ACC112 (cell line): ENCODE measurements around the gene ME1.
"Not testable (repeated sequence)": the region's sequence is repeated elsewhere in the genome, so short reads cannot be mapped to it uniquely, and the experiment has no call there.

Experiments
- H2AFZ ChIP-seq: fragments of 200-600 bp; sonication (generic); one replicate; pipeline ENCODE4 v1.6.0; 2017; ENCODE audit warnings: antibody characterized with exemption, low read length; ENCODE audit not compliant: unreplicated experiment
- H3K27ac ChIP-seq: fragments of 200-600 bp; sonication (generic); 2 replicates; pipeline ENCODE4 v1.5.1; 2014; ENCODE audit warnings: low read depth, mild to moderate bottlenecking, antibody characterized with exemption, low read length, moderate library complexity
- H3K27me3 ChIP-seq: fragments of 200-600 bp; sonication (generic); 2 replicates; pipeline ENCODE4 v1.6.1; 2014; ENCODE audit warnings: mild to moderate bottlenecking, antibody characterized with exemption, low read length, moderate library complexity, mixed read lengths; ENCODE audit not compliant: insufficient read depth
- H3K36me3 ChIP-seq: fragments of 200-600 bp; sonication (generic); 2 replicates; pipeline ENCODE4 v1.6.1; 2016; ENCODE audit warnings: mild to moderate bottlenecking, antibody characterized with exemption, low read length, moderate library complexity, mixed read lengths; ENCODE audit not compliant: insufficient read depth
- H3K4me1 ChIP-seq: fragments of 200-600 bp; sonication (generic); one replicate; pipeline ENCODE4 v1.6.1; 2016; ENCODE audit warnings: low read length, mixed read lengths; ENCODE audit not compliant: insufficient read depth, unreplicated experiment, control insufficient read depth
- H3K4me3 ChIP-seq: fragments of 200-600 bp; sonication (generic); 2 replicates; pipeline ENCODE4 v1.5.1; 2014; ENCODE audit warnings: mild to moderate bottlenecking, low read depth, low read length
- H3K79me2 ChIP-seq: fragments of 200-600 bp; sonication (generic); one replicate; pipeline ENCODE4 v1.6.0; 2016; ENCODE audit warnings: low read length; ENCODE audit not compliant: control insufficient read depth, unreplicated experiment, insufficient read depth

Gene ME1

DNA sequence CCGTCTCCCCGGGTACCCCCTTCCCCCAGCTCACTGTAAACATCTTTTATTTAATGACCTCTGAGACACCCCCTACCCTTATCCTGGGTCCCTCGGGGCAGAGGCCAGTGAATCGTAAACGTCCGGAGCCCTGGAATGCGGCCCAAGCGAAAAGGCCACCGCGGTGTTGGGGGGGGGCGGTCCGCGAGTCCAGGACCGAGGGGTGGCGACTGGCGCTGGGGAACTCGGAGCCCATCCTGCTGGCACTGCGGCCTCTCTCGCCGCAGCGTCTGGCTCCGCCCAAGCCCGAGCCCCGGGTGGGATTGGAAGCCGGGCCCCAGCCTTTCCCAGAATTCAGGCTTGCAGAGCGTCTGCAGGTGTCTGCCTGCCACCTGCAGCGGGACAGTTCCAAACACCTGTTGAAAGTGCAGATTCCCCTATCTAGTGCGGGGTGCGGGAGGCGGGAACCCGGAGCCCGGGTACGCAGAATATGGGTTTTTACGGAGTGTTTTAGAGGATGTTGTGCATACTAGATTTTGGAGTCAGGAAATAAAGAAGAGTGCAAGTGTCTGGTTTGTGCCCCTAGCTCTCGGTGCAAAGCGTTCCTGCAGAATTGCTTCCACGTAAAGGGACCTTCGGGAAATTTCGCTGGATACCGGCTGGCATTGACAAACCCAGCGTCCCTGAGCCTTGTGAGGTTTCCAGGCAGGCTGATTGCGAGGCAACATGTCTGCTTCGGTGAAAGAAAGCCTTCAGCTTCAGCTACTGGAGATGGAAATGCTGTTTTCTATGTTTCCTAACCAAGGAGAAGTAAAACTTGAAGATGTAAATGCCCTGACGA is 236.9 kb downstream of the ME1 start:
- no peaks in the 10 kb centered on the region for H3K27me3 ChIP-seq
- no peak overlapping the region for H3K27ac ChIP-seq
- peak overlapping the region; percentile 91 for H2AFZ ChIP-seq
- peak overlapping the region; percentile 93 for H3K4me3 ChIP-seq
- H3K4me1 ChIP-seq, result peaks cover 35% of the 10 kb centered on the region
- peaks cover 6% of the 10 kb centered on the region for H3K36me3 ChIP-seq
- peaks cover 41% of the 10 kb centered on the region for H3K79me2 ChIP-seq

DNA sequence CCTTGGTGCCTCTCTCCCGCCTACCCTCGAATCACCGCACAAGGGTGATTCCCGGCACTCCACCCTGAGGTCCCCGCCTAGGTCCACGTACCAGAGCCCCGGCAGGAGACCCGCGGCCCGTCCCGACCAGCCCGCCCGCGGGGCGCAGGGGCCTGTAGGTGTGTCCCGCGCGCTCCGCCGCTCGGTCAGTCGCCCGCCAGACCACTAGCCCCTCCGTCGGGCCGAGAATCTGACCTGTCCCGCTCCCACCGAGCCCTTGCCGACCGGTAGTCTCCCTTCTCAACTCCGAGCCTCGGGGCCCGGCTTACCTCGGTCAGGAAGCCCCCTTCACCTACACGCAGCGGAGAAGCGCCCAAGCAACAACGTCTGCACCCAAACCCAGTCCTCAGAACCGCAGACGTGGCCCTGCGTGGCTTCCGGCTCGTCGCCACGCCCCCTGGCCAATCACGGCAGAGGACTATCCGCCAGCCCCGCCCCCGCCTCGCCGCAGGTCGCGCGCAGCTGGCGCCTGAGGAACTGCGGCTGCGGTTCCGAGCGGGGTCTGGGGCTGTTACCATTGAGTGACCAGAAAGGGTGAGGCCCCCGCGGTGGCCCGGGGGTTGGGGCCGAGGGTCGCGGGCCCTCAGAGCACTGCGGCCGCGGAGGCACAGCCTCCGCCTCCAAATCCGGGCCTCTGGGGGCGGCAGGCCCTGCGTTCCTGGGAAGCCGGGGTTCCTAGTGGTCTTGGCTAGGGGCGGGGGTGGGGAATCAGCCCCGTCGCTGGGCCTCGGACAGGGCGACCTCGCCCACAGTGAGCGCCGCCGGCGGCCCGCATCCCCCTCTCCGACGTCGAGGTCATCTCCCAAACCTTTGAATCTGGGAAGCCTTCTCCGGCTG is 237.7 kb downstream of the ME1 start, which contains the start of the genes PGM3 and RWDD2A:
PGM3 (minus strand) TSS at position 395 of the 876 bp plus-strand sequence. CDS start 2,253 bp downstream, outside the sequence.
RWDD2A (plus strand) TSS at position 487 of the 876 bp plus-strand sequence. CDS start 1,095 bp downstream, outside the sequence.
- Histone ChIP-seq H3K4me3 (peak within 1 kb of the TSS; percentile 93), H3K27ac (peak within 1 kb of the TSS; percentile 59), H3K79me2 (peaks cover 48% of the 10 kb centered on the region), H3K27me3 (no peaks in the 10 kb centered on the region), H2AFZ (peak within 1 kb of the TSS; percentile 91), H3K36me3 (peaks cover 6% of the 10 kb centered on the region), H3K4me1 (peaks cover 27% of the 10 kb centered on the region)

DNA sequence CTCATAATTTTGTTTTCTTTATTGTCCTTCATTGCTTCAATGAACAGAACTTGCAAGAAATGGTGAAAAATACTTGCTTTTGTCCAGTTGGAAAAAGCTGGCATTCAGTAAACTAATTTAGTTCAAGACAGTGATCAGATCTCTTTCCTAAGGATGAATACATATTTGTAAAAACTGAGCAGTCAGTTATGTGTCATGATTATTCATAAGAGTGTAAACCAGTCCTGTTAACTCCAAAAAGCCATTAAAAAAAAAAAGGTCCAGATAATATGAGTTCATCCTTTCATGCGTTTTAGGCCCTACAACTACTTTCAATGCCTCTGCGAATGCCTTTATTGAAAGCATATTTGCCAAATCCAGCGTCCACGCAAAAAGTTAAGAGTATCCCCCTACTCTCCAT is 238.4 kb downstream of the ME1 start:
- Histone ChIP-seq H3K79me2 (peaks cover 48% of the 10 kb centered on the region), H3K4me3 (peak overlapping the region; percentile 93), H3K36me3 (peaks cover 6% of the 10 kb centered on the region), H3K27ac (peak overlapping the region; percentile 59), H3K27me3 (no peaks in the 10 kb centered on the region), H2AFZ (peak overlapping the region; percentile 79), H3K4me1 (peaks cover 20% of the 10 kb centered on the region)

DNA sequence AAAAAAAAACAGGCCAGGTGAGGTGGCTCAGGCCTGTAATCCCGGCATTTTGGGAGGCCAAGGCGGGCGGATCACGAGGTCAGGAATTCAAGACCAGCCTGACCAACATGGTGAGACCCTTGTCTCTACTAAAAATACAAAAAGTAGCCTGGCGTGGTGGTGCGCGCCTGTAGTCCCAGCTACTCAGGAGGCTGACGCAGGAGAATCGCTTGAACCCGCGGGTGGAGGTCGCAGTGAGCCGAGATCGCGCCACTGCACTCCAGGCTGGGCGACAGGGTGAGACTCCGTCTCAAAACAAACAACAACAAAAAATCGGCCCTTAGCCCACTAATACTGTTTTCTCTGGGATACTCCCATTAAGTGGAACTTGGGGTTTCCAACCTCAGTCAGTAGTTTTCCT is 238.9 kb downstream of the ME1 start:
- H3K36me3 ChIP-seq, H2AFZ ChIP-seq, H3K27me3 ChIP-seq: not testable (repeated sequence)
- Histone ChIP-seq H3K4me1 (peaks cover 20% of the 10 kb centered on the region), H3K4me3 (peak overlapping the region; percentile 93), H3K27ac (peak overlapping the region; percentile 59; the same call in 1 of the 2 replicates), H3K79me2 (peaks cover 48% of the 10 kb centered on the region)

DNA sequence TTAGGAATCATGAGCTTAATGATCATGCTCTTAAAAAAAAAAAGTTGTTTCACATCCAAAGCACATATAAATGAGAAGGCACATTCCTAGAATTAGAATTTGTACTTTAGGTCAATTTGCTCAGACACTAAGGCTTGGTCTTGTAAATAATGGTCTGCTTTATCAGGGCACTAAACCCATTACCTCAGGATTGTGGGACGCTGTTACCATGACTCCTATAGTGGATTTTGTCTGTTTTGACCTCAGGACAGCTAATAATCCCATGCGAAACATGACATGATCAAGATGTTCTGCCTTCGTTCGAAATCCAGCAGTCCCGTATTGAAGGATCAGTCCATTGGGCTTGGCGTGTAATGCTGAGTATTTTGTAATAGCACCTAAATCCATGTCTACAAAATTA is 240.2 kb downstream of the ME1 start:
- Histone ChIP-seq H3K4me1 (peaks cover 20% of the 10 kb centered on the region), H3K27me3 (no peaks in the 10 kb centered on the region), H3K36me3 (peaks cover 14% of the 10 kb centered on the region), H3K4me3 (no peak overlapping the region), H2AFZ (no peak overlapping the region), H3K27ac (no peak overlapping the region), H3K79me2 (peaks cover 54% of the 10 kb centered on the region)

DNA sequence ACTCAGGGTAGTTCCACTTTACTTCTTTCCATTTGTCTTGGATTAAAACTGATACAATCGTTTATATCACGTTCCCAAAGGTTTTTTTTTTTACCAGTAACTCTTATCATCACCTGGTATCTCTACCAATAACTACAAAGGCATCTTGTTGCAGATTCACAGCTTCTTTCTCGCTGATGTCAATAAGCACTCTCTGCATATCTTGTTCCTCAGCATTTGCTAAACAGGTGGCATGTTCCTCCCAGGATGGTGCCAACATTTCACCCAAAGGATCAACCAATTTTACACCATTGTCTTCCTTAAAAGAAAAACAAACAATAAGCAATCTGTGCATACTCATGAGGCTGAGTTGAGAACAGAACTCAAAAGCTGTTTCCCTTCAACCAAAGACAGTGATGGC is 242.3 kb downstream of the ME1 start:
- Histone ChIP-seq H3K27ac (no peak overlapping the region), H3K27me3 (no peaks in the 10 kb centered on the region), H2AFZ (no peak overlapping the region), H3K4me3 (no peak overlapping the region), H3K36me3 (peaks cover 20% of the 10 kb centered on the region), H3K4me1 (peaks cover 28% of the 10 kb centered on the region), H3K79me2 (peaks cover 54% of the 10 kb centered on the region)

DNA sequence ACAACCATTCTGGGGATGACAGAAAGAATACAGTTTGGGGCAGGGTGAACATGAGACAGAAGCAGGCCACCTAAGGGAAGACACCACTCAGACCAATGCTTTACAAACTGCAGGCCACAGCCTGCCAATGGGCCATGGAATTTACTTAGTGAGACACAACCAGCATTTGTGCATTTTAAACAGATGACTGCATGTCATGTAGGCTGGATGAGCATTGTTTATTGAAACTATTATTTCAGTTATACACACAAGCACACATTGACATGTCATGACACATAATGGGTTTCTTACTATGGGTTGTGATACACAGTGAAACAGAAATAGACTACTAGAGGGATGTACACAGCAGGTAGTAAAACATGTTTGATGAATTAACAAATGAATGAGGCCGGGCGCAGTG is 245.8 kb downstream of the ME1 start:
- Histone ChIP-seq H3K36me3 (peaks cover 38% of the 10 kb centered on the region), H3K4me3 (no peak overlapping the region), H2AFZ (no peak overlapping the region), H3K27ac (peak overlapping the region; percentile 93), H3K27me3 (no peaks in the 10 kb centered on the region), H3K79me2 (peaks cover 44% of the 10 kb centered on the region), H3K4me1 (peaks cover 26% of the 10 kb centered on the region)

DNA sequence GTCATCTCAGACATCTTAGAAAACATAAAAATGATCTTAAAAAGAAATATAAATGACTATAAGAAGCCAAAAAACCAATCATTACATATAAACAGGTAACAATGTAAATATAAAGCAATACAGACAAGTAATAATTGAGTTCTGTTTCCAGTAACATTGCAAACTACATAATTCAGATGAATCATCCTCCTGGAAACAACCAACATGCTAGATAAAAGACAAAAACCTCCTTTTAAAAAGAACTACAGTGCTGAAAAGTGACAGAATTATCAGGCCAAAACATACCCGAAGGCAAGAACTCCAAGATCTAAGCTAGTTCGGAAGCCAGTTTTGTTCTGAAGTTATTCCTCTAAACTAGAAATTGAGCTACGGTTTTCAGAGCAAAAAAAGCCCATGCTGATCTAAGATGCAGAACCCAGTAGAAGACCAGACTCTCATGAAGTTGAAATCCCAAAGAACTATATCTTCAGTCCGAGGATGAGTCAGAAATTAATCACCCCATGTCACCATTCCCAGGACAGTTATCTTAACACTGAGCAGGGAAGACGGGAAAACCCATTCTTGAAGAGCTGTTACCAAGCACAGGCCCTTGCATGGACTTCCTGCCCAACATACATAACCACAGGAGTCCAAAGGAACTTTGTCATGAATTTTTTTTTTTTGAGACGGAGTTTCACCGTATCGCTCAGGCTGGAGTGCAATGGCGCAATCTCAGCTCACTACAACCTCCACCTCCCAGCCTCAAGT is 247.6 kb downstream of the ME1 start:
- Histone ChIP-seq H3K79me2 (peaks cover 28% of the 10 kb centered on the region), H3K27me3 (no peaks in the 10 kb centered on the region), H3K4me1 (peaks cover 26% of the 10 kb centered on the region), H3K4me3 (peak overlapping the region; percentile 62), H3K36me3 (peaks cover 49% of the 10 kb centered on the region), H2AFZ (no peak overlapping the region), H3K27ac (peak overlapping the region; percentile 93)

DNA sequence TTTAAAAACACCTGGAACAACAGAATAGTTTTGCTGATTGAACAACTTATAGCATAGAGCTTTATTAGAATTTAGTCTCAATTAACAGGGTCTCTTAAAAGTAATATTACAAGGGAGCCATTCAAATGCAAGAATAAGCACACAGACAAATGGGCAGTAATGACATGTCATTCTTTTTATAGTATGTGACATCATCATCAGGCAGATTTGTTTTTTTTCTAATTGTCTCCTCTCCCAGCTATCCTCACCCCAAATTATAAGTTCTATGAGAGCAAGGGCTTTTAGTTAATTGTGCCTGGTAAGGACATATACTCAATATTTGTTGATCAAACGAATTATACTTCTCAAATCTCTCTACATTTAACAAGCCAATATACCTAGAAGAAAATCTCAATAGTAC is 248.7 kb downstream of the ME1 start:
- H3K79me2 ChIP-seq, result peaks cover 26% of the 10 kb centered on the region
- peaks cover 51% of the 10 kb centered on the region for H3K36me3 ChIP-seq
- no peak overlapping the region for H3K4me3 ChIP-seq
- no peak overlapping the region for H2AFZ ChIP-seq
- H3K27ac ChIP-seq, result peak overlapping the region; percentile 93
- H3K4me1 ChIP-seq, result peaks cover 26% of the 10 kb centered on the region
- H3K27me3 ChIP-seq, result no peaks in the 10 kb centered on the region

DNA sequence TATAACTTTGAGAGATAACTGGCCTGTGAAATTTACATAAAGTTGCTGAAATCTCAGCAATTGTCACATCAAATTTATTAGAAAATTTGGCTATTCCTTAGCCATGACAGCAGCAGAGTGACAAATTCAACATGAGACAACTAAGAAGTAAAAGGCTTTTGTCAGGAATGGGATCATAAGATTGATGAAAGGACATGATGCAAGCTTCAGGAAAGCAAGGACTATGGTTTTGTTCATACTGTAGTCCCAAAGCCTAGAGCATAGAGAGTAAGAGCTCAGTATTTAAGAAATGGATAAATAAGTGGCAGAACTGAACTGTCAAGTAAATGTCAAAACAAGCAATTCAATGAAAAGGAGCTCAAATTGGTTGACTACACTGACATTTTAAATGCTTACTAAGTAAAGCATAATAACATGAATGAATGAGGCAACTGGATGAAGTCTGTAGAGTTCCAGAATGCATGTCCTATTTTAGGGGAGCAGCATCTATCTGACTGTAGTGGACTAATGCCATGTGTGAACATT is 250.4 kb downstream of the ME1 start:
- H3K79me2 ChIP-seq, result peaks cover 20% of the 10 kb centered on the region
- H3K4me3 ChIP-seq, result no peak overlapping the region
- H3K4me1 ChIP-seq, result peaks cover 26% of the 10 kb centered on the region
- H2AFZ ChIP-seq, result no peak overlapping the region
- H3K27ac ChIP-seq, result no peak overlapping the region
- H3K27me3 ChIP-seq, result no peaks in the 10 kb centered on the region
- peaks cover 49% of the 10 kb centered on the region for H3K36me3 ChIP-seq
